Fibroblast of pulmonary artery (primary cell): Measurements from ENCODE around the gene WASHC4.

Experiments
- DNase-seq: peaks from one replicate; pipeline ENCODE4 v3.0.0-alpha.2; 2010; ENCODE audit warnings: low read depth
- H3K4me3 ChIP-seq: replicated peaks from 2 replicates; pipeline ENCODE4 v1.5.1; 2011; ENCODE audit warnings: low read depth, mild to moderate bottlenecking, control low read depth, low read length, moderate library complexity
- CTCF ChIP-seq: IDR thresholded peaks from 2 replicates; pipeline ENCODE4 v1.5.1; 2011; ENCODE audit warnings: mild to moderate bottlenecking, control low read depth, low read length, inconsistent platforms; ENCODE audit errors: missing control alignments

WASHC4 gene

GRCh38 chr12:105206686-105207374 is 99.3 kb downstream of the WASHC4 start:
- no peak for DNase-seq
- H3K4me3 ChIP-seq, result no peak overlapping the region
- no peak for TF ChIP-seq CTCF

- TF ChIP-seq CTCF, result no peak
- no peak overlapping the region for H3K4me3 ChIP-seq
- DNase-seq, result no peak
Measured at GRCh38 chr12:105209091-105209490, 101.6 kb downstream of the WASHC4 start.

- no peak overlapping the region for H3K4me3 ChIP-seq
- peak; percentile 62 for DNase-seq
- no peak for TF ChIP-seq CTCF
Measured at GRCh38 chr12:105212438-105212837, 104.9 kb downstream of the WASHC4 start.

- TF ChIP-seq CTCF, result no peak
- DNase-seq, result peak; percentile 54
- H3K4me3 ChIP-seq, result no peak overlapping the region
Measured at GRCh38 chr12:105214148-105214547, 106.6 kb downstream of the WASHC4 start.

- DNase-seq, result peak; percentile 32
- H3K4me3 ChIP-seq, result no peak overlapping the region
- TF ChIP-seq CTCF, result no peak
Measured at GRCh38 chr12:105214670-105215375, 107.3 kb downstream of the WASHC4 start.

GRCh38 chr12:105218434-105218833 is 110.9 kb downstream of the WASHC4 start:
- DNase-seq, result no peak
- no peak for TF ChIP-seq CTCF
- H3K4me3 ChIP-seq, result no peak overlapping the region
